GM12878 (cell line): ENCODE measurements around the gene NPR2. TPM values are rescaled to one million over a fixed set of nuclear protein-coding genes. Genes with fewer than 3 reads are reported as not detected.
A peak's percentile ranks its signal among the peaks of the same experiment; 100 is the strongest.

Experiments
- ATF7 ChIP-seq: fragments of 450-650 bp; IDR thresholded peaks from 2 replicates; pipeline ENCODE4 v1.6.1; 2016; ENCODE audit warnings: low read depth, mild to moderate bottlenecking
- BMI1 ChIP-seq: fragments of 450-650 bp; IDR thresholded peaks from 2 replicates; pipeline ENCODE4 v1.6.1; 2016; ENCODE audit warnings: mild to moderate bottlenecking, moderate library complexity, borderline replicate concordance
- CHD1 ChIP-seq: IDR thresholded peaks from 2 replicates; pipeline ENCODE4 v1.6.1; 2012; ENCODE audit warnings: low read depth, low read length, improper control_type of control experiment
- MAX ChIP-seq: IDR thresholded peaks from 2 replicates; pipeline ENCODE4 v1.6.1; 2012; ENCODE audit warnings: low read depth, low read length, improper control_type of control experiment
- MEF2B ChIP-seq: fragments of 450-650 bp; IDR thresholded peaks from 2 replicates; pipeline ENCODE4 v1.6.1; 2018; ENCODE audit warnings: mild to moderate bottlenecking, moderate library complexity; ENCODE audit not compliant: partially characterized antibody, poor library complexity, severe bottlenecking
- MTA2 ChIP-seq: fragments of 450-650 bp; IDR thresholded peaks from 2 replicates; pipeline ENCODE4 v1.6.1; 2016; ENCODE audit warnings: low read depth, mild to moderate bottlenecking, moderate library complexity
- NR2C1 ChIP-seq: fragments of 450-650 bp; IDR thresholded peaks from 2 replicates; pipeline ENCODE4 v1.6.1; 2017; ENCODE audit warnings: antibody characterized with exemption, mild to moderate bottlenecking, moderate library complexity
- RAD21 ChIP-seq: IDR thresholded peaks from 2 replicates; pipeline ENCODE4 v1.6.1; 2011; ENCODE audit warnings: mild to moderate bottlenecking, low read depth, low read length, moderate library complexity; ENCODE audit not compliant: insufficient read depth
- RUNX3 ChIP-seq: IDR thresholded peaks from 2 replicates; pipeline ENCODE4 v1.6.1; 2012; ENCODE audit warnings: low read length, inconsistent platforms
- SMAD5 ChIP-seq: IDR thresholded peaks from 2 replicates; pipeline ENCODE4 v1.6.1; 2016; ENCODE audit warnings: antibody characterized with exemption, low read depth
- SPI1 ChIP-seq: IDR thresholded peaks from 2 replicates; pipeline ENCODE4 v1.6.1; 2011; ENCODE audit warnings: low read depth, mild to moderate bottlenecking, low read length, moderate library complexity, borderline replicate concordance; ENCODE audit not compliant: insufficient read depth
- polyA plus RNA-seq, 11 experiments: library from polyadenylated mRNA; depleted of rRNA in 4 of 11; unstranded in 6 of 11; stranded (reverse) in 5 of 11; fragments of >200 nt; fragmentation: Nextera tagmentation in 4 of 11; fragmentation: Illumina TruSeq in 1 of 11; extraction: Ambion mirVana in 4 of 11; extraction: Trizol in 1 of 11; gene quantifications; 1 replicate in 1 of 11; 2 replicates in 10 of 11; pipeline versions ENCODE4 v1.2.1 to v1.2.3, GENCODE V29; 2011 to 2016; ENCODE audit warnings: inconsistent platforms in 2 of 11, missing spikeins in 2 of 11, low read depth in 1 of 11
- total RNA-seq, 4 experiments: library from RNA; depleted of rRNA in 3 of 4; stranded (reverse); fragments of >200 nt in 3 of 4; fragmentation: Illumina TruSeq in 1 of 4; extraction: Trizol in 1 of 4; gene quantifications; 2 replicates each; pipeline versions ENCODE4 v1.2.1 to v1.2.3, GENCODE V29; 2013 to 2021
- TF ChIP-seq, protein P1 (sequence below), 3 experiments: IDR thresholded peaks in 2 of 3; conservative IDR thresholded peaks in 1 of 3; 2 replicates each; pipeline ENCODE4 v1.5.1; 2011; ENCODE audit warnings: low read depth in 3 of 3, low read length in 3 of 3, mild to moderate bottlenecking in 3 of 3, control low read depth in 2 of 3, moderate library complexity in 2 of 3, inconsistent platforms in 1 of 3, mixed read lengths in 1 of 3; ENCODE audit not compliant: control insufficient read depth in 2 of 3, insufficient read depth in 1 of 3; ENCODE audit errors: extremely low read depth in 1 of 3
- TF ChIP-seq, protein P2 (sequence below): fragments of 450-650 bp; IDR thresholded peaks from 2 replicates; pipeline ENCODE4 v1.6.1; 2014; ENCODE audit warnings: mild to moderate bottlenecking

NPR2 gene
- total and polyA plus RNA-seq, 10 of the 15 experiments (the other 5 are each of a cell fraction or from before 2014, with no cell fraction given) = 2.0 to 20.9 (median 6.8) TPM

DNA sequence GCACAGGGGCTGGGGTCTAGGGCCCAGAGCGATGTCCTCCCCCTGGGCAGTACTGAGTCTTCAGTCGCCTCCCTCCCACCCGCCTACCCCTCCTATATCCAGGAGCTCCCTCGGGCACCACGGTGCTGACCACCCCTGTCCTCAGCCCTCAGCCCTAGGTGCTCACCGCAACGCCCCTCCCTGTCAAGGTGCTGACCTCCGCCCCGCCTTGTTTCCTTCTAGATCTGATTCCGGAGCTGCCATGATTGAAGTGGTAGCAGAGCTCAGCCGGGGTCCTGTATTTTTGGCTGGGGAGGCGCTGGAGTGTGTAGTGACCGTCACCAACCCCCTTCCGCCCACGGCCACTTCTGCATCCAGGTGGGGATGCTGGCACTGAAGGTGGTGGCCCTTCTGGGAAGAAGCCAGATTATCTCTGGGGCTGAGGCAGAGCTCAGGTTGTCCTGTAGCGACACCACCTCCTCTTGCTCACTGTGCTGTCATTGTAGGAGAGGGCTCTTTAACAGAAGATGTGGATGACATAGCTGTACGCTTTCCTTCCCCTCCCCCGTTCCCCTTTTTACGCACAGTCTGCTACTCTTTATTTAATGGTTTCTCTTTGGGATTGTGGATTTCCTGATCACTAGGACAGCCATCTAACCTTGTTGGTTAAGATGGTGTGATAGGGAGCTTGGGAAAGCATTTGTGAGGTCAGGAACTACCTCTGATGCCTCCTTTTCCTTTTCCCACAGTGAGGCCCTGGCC lies 41.7 kb upstream of the NPR2 start (continued):
- TF ChIP-seq, protein P1, sequence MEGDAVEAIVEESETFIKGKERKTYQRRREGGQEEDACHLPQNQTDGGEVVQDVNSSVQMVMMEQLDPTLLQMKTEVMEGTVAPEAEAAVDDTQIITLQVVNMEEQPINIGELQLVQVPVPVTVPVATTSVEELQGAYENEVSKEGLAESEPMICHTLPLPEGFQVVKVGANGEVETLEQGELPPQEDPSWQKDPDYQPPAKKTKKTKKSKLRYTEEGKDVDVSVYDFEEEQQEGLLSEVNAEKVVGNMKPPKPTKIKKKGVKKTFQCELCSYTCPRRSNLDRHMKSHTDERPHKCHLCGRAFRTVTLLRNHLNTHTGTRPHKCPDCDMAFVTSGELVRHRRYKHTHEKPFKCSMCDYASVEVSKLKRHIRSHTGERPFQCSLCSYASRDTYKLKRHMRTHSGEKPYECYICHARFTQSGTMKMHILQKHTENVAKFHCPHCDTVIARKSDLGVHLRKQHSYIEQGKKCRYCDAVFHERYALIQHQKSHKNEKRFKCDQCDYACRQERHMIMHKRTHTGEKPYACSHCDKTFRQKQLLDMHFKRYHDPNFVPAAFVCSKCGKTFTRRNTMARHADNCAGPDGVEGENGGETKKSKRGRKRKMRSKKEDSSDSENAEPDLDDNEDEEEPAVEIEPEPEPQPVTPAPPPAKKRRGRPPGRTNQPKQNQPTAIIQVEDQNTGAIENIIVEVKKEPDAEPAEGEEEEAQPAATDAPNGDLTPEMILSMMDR (IDR thresholded peaks at IDR 0.05 in 2 of 3, conservative IDR thresholded peaks at IDR 0.05 in 1 of 3; ENCODE audit: control insufficient read depth in 2 of 3, extremely low read depth in 1 of 3, insufficient read depth in 1 of 3, low read depth in 3 of 3, low read length in 3 of 3) = peak in 2 of 3 experiments; percentile 6 to 24; a peak in 1 of 6 replicates
- TF ChIP-seq BMI1 (no peak), MAX (no peak), RAD21 (peak; percentile 15; the same call in 1 of the 2 replicates), NR2C1 (peak; percentile 60; the same call in 1 of the 2 replicates), MTA2 (0 out of 2 replicates have a peak, but pooled peaks have one; percentile 23), MEF2B (peak; percentile 11), SPI1 (no peak), CHD1 (no peak), ATF7 (no peak), SMAD5 (no peak), RUNX3 (peak; percentile 59; the same call in 1 of the 2 replicates)
- TF ChIP-seq, protein P2, sequence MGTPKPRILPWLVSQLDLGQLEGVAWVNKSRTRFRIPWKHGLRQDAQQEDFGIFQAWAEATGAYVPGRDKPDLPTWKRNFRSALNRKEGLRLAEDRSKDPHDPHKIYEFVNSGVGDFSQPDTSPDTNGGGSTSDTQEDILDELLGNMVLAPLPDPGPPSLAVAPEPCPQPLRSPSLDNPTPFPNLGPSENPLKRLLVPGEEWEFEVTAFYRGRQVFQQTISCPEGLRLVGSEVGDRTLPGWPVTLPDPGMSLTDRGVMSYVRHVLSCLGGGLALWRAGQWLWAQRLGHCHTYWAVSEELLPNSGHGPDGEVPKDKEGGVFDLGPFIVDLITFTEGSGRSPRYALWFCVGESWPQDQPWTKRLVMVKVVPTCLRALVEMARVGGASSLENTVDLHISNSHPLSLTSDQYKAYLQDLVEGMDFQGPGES = no peak
